ENCODE measurements around the gene TTC39C.

The TTC39C gene

GRCh38 chr18:24014062-24014985 is at the start of gene TTC39C:
TSS of gene TTC39C (plus strand) at chr18:24014754. CDS start at chr18:24014872, 118 bp downstream.
- DNase-seq: peak; percentile 67

DNA sequence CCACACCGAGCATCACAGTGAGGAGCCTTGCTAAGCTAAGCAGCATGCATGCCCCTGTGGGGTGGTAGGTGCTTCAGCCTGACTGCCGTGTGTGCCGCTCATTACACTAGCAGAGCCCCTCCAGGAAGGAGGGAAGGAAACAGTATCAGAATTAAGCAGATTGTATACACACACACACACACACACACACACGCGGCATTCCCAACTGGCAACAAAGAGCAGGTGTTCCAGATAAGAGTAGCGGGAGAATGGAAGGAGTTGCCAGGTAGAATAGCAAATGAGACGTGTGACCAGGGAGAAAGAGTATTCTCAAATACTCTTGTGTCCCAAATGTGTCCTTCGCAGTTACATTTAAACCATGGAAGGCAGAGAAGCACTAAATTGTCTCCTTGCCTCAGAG is 47.6 kb upstream of the TTC39C start:
- DNase-seq: no peak

DNA sequence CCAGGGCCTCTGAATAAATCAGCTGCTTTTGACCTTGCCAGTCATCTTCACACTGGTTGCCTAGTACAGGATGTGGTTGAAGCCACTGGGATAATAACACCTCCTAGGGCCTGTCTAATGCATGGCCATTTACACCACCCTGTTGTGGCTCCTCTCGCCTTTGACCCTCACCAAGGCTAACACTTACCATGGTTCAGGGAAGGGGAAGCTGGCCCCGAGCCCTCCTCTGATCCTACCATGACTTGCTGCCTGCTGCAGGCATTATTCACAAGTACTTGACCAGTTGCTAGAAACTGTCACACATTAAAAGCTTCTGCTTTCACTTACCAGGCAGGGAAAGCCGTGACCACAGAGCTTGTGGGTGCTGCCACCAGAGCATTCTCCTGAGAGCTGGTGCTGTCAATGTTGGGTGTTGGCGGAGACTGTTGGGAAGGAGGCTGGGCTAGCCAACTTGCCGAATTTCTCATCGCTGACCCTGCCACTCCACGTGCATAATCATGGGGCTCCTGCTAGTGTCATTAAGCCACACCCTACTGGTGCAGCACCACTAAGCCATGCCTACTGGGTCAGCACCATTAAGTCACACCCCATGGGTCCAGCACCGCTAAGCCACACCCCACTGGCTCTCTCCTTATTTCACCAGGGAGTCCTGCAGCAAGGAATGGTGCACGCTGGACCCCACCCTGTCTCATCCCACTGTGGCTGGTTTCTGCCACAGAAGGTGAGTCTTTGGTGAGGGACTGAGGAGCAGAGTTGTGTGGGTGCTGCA is 47.0 kb upstream of the TTC39C start:
- no peak for DNase-seq

- no peak for DNase-seq
Observed at GRCh38 chr18:23968638-23969604, 45.6 kb upstream of the TTC39C start.

DNA sequence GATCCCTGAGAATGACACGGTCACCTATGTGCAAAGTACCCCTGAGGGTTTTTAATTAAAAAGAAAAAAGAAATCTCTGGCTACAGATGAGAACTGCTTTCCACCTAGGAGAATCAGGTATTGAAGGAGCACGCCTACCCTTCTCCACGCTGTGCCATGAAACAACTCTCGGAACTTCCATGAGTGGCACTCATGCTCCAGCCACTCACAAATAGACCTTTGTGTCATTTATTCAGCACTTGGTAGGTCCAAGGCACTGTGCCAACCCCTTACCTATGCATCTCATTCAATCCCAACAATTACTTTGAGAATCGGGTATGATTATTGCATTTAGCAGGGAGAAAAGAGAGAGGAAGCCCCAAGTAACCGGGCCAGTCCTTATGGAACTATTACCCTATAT is 44.9 kb upstream of the TTC39C start:
- DNase-seq: no peak

GRCh38 chr18:23970161-23971096 is 44.1 kb upstream of the TTC39C start:
- DNase-seq: no peak

GRCh38 chr18:23971097-23971440 is 43.5 kb upstream of the TTC39C start:
- DNase-seq: no peak

DNA sequence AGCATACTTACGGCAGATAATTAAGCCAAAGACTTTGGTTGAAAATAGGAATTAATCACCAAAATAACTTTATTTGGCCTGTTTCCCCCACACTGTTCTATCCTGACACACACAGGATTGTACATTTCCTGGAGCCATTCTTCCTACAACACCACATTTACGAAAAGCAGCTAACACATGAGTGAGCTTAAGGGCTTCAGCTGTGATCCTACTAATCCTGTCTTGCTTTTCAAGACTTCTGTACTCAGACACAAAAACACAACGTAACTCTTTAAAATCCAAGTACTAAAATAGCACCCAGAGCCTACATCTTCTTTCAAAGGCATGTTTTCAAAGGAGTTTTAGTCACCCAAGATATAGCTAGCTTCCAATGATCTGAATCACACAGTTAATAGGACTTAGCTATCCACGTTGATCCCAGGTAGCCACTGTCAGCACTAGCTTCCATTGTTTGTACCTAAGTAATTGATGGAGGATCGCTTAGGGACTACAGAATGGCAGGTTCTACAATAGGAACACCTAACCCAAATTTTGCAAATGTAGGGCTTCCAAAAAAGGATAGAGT is 42.8 kb upstream of the TTC39C start:
- no peak for DNase-seq

GRCh38 chr18:23972453-23972852 is 42.1 kb upstream of the TTC39C start:
- no peak for DNase-seq

- no peak for DNase-seq
Observed at GRCh38 chr18:23977103-23977502, 37.5 kb upstream of the TTC39C start.

- no peak for DNase-seq
Observed at GRCh38 chr18:23977719-23978483, 36.7 kb upstream of the TTC39C start.

DNA sequence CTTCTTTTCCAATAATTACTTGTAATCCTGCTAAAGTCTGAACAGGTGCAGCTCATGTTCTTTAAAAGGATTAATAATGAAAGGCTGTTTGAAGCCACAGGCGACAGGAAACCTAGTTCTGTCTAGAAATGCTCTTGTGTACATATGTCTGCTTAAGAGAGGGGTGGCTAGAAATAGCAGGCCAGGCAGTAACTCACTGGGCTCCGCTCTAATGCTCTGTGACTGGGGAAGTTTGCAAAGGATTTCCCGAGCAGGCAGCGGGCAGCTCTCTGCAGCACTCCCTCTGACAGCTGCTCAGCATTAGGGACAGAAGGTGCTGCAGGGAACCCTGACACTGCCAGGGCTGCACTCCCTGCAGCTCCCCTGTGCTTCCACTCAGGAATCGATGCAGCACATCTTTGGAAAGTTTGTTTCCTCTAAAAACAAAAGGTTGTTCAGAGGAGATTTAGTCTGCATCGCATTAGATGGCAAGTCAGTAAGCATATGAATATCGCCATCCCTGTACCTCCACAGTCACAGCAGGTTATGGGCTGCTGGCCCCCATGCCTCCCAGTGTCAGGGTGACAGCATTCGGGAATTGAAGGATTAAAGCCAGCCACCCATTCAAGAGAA is 33.1 kb upstream of the TTC39C start:
- no peak for DNase-seq

GRCh38 chr18:23982155-23983079 is 32.1 kb upstream of the TTC39C start:
- DNase-seq: peak; percentile 61

DNA sequence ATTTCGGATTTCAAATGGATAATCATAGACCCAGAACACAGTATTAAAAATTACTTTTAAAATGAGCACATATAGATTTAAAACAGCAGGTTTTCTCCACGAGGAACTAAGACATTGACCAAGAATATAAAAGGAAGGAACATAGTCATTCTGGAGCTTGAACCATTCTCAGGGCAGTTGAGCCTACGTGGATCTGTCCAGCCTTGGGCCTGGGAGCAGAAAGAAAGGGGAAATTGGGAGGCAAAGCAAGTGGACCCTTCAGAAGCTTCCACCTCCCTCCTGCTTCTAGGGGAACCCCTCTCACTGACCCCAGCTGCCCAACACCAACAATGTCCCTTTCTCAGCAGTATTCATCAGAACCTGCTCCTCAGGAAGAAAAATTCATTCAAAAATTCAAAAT is 31.4 kb upstream of the TTC39C start:
- no peak for DNase-seq

- peak; percentile 20 for DNase-seq
Observed at GRCh38 chr18:23986600-23987359, 27.8 kb upstream of the TTC39C start.

DNA sequence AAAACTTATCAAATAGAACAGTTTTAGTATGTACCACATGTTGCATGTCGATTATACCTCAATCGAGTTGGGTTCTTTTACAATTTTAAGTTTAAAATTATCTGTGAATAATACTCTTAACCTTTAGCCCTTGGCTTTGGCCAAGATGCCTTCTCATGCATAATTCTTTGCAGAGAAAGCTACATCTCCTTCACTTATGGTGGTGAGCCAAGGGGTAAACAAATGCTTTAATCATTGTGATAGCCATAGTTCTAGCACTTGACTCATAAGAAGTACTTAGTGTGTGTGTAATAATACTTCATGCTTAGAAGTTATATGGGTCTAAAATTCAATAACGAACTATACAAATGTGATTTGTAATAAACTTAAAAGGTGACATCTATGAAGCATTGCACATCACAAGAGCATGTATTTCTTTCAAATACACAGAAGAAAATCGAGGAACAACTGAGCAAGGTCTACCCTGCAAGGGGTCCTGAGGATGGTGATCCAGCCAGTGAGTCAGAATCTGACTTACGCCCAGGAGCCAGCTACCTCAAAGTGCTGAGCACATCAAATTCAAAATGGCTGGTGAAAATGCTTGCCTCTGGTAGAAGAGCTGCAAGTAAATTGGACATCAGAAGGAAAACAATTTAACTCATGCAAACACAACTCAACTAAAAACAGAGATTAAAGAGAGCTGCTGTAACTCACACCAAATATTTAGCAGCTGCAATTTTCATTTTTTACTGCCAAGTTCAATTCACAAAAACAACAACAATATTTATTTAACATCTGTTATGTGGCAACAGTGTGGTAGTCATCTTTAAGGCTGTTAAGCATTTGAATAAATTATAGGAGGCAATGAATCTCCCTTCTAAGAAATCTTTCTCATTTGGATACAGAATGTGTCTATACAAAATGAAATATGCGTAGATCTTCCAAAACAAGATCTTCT is 23.8 kb upstream of the TTC39C start:
- DNase-seq: peak; percentile 56
